ENCODE measurements around the gene TTC39B. TPM values are rescaled to one million over a fixed set of nuclear protein-coding genes. Genes with fewer than 3 reads are reported as not detected.

Gene TTC39B
- polyA plus RNA-seq, 4 donors = 6.2 to 10.5 (median 7.9) TPM

DNA sequence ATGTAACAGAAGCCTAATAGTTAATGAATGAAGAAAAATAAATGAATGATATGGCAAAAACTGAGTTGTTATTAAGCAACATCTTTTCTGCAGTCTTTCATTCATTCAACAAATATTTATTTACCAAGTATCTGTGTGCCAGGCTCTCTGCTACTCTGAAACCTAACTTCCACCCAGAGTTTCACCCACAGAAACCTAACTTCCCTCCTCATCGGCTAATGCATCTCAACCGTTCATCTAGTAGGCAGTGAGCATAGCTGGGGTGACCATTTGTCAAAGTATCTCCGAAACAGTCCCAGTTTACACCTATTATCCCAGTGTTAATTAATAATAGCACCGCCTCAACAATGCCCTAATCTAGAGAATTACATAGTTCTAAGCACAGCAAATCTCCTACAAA, 1.5 kb downstream of the TTC39B start:
- no peak for DNase-seq (ENCODE audit: low read depth in 4 of 4, low spot score in 2 of 4)

DNA sequence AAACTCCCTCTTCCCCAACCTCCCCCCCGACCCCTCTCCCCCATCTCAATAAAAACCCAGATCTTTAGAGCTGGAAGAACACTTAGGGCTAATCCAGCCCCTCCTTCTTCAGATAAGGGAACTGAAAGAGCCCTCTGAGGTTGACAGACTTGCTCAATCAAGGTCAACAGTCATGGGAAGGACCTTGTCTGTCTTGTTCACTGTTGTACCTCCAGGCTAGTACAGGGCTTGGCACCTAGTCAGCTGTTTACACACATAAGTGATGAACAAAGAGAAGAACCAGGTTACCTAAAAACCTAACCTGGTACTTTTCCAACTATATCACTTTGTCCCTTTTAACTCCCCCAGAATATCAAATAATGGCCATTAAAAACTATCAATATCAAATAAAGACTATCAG, 2.4 kb downstream of the TTC39B start:
- no peak for DNase-seq (ENCODE audit: low read depth in 4 of 4, low spot score in 2 of 4)

DNA sequence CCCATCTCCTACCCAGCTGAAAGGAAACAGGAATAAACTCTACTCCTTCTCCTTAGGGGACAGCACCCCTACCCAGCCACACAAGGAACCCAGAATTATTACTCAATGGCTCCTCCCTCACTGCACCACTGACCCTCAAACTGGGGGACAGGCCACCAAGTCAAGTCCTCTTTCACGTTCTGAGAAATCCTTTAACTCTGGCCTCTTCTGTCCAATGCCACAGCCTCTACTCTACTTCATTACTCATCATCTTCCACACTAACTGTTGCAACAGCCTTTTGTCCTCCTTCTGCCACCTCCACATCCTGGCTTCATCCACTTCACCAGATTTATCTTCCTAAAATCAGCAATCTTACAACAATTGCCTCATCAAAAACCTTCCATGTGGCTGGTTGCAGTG, 6.8 kb downstream of the TTC39B start:
- DNase-seq (ENCODE audit: low read depth in 4 of 4, low spot score in 2 of 4) = no peak

DNA sequence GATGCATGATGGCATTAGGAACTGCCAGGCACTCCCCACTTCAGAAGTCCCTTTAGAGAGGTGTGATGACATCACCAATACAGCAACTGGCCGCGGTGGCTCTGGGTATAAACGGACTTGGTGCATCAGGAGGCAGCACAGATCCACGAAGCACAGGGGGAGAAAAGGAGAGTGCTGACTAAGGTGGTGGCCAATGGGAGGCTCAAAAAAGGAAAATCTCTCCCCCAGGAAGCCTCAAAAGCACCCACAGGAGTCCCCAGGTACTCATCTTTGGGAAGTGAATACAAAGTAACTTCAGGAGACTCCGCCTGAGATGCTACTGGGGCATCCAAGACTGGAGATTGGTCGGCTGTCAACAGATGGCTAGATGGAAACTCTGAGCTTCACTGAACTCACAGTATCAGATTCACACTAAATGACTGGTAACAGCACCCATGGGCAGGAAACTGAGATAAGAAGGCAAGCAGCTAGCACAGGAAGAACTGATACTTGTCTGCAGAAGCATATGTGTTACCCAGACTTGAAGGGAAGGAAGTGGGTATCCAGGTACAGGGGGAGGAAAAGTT, 7.6 kb downstream of the TTC39B start:
- DNase-seq (ENCODE audit: low read depth in 4 of 4, low spot score in 2 of 4) = no peak

DNA sequence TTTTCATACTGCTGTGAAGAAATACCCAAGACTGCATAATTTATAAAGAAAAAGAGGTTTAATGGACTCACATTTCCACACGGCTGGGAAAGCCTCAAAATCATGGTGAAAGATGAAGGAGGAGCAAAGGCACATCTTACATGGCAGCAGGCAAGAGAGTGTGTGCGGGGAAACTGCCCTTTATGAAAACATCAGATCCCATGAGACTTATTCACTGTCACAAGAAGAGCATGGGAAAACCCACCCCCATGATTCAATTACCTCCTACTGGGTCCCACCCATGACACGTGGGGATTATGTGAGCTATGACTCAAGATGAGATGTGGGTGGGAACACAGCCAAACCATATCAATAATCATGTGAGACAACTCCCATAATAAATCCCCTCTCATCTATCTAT, 8.7 kb downstream of the TTC39B start:
- no peak for DNase-seq (ENCODE audit: low read depth in 4 of 4, low spot score in 2 of 4)

DNA sequence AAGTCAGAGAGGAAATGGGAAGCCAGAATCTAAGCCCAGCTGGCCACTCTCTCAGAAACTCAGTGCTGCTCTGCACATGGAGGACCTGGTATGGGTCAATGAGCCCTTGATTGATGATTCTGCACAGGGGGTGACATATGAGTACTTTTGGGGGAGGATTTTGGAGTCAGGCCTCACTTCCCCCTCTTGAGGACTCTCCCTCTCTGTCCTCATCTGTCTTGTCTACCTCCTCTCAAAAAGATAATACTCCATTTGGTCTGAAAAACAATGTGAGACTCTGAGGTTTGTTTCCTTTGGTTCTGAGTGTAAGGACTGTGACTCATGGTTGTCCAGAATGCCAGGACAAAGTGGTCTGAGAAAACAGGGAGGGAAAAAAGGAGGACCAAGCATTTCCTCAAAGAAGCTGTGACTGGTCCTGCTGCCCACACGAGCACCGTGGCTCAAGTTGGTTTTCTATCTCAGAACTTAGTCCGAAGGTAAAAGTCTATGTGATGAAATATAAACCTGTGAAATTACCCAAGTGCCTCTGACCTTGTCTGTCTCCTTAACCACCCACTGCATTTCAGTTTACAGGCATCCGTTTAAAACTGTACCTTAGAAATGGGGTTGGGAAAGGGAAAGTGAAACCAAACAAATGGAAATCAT, 11.1 kb downstream of the TTC39B start:
- DNase-seq (ENCODE audit: low read depth in 4 of 4, low spot score in 2 of 4) = peak in 1 of 4 donors; percentile 47

DNA sequence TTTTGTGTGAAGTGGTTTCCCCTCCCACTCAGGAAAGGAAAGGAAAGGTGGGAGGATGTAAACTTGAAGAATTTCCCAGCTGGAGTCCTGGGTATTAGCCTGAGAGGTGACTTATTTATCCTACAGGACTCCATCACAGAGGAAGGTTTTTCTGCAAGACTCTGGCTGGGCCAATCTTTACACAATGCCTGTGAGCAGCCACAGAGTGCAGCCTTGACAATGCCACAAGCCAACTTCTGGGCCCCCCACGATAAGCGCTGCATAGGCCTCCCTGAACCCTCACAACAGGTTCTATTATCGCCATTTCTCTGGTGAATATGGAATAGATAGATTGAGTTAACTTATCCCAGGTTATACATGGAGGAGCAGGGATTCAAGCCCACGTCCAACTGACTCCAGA, 12.4 kb downstream of the TTC39B start:
- DNase-seq (ENCODE audit: low read depth in 4 of 4, low spot score in 2 of 4) = no peak

DNA sequence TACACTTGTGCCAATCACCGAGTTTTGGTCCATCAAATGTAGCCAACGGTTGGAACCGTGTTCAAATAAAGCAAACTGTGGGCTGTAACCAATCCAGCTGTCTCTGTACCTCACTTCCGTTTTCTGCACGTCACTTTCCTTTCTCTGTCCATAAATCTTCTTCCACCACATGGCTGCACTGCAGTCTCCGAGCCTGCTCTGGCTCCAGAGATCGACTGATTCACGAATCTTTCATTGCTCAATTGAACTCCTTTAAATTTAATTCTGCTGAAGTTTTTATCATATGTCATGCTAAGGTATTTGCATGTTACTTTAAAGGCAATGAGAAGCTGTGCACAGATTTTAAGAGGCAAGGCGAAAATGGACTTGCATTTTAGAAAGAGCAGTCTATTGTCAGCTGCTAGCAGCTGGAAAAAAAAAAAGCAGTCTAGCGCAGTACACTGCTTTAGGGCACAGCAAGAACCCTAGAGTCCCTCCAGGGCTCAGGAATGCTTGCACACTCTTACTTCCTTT, 13.2 kb downstream of the TTC39B start:
- peak in 1 of 4 donors; percentile 51 for DNase-seq (ENCODE audit: low read depth in 4 of 4, low spot score in 2 of 4)

DNA sequence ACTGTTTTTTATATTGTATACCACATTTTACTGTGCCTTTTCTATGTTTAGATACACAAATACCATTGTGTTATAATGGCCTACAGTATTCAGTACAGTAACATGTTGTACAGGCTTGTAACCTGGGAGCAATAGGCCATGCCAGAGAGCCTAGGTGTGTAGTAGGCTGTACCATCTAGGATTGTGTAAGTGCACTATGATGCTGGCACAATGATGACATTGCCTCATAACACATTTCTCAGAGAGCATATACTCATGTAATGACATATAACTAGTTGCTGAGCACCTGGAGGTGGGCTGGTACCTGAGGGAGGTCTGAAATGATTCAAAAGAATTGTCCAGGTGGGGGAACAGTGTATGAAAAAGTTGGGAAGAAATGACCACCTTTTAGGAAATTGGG, 13.9 kb downstream of the TTC39B start:
- DNase-seq (ENCODE audit: low read depth in 4 of 4, low spot score in 2 of 4) = no peak

DNA sequence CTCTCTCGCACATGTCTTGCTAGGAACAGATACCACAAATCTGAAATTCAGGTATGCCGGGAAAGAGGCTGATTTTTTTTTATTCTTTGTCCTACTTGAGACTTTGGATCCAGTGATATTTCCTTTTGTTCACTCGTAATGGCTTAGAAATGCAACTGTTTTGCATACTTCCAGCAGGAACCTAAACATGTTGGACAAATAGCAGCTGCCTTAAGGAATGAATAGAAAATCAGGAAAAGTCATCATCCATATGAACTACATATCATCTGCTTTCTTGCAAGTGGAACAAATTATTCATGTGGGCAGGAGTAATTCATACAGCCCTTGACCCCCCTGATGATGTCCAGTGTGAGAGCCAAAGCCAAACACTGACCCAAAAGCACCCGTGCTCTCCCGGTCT, 17.4 kb downstream of the TTC39B start:
- no peak for DNase-seq (ENCODE audit: low read depth in 4 of 4, low spot score in 2 of 4)

DNA sequence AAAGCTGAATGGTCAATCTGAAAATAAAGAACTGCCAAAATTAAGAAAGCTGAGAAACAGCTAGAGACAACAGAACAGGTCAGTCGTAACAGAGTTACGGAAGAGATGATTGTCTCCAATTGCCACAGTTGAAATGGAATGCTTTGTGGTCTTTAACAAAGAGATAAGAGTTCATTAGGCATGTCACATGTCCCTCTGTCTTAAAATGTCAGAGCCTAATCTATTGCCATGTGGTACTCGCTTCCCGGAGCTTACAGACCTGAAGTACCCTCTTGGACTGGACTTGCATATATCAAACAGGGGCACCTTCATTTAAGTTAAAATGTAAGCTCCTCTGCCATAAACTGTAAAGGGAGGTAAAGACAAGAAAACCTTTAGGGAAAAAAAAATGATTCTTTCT, 19.7 kb downstream of the TTC39B start:
- no peak for DNase-seq (ENCODE audit: low read depth in 4 of 4, low spot score in 2 of 4)

DNA sequence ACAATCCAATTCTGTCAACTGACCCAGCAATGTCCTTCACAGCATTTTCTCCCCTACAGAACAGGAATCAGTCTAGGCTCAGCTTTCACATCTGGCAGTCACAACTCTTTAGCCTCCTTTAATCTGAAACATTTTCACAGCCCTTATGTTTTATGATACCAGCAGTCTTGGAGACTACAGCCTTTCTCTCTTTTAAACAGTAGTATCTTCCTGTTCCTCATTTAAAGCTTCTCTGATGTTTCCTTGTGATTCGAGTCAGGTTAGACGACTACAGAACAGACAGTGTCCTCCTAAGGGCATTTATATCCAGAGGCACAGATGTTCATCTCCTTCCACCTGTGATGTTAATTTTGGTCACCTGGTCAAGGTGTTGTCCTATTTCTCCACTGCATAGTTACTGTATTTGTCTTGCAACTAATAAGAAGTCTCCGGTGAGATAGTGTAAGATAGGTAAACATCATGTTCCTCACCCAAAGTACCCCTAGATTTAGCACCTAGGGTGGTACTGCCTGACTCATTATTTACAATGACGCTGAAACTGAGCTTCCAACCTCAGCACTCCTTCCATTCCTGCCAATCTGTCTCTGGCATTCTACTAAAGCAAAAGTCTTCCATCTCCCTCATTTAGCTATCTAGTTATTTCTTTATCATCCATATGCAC, 20.7 kb downstream of the TTC39B start:
- DNase-seq (ENCODE audit: low read depth in 4 of 4, low spot score in 2 of 4) = no peak

DNA sequence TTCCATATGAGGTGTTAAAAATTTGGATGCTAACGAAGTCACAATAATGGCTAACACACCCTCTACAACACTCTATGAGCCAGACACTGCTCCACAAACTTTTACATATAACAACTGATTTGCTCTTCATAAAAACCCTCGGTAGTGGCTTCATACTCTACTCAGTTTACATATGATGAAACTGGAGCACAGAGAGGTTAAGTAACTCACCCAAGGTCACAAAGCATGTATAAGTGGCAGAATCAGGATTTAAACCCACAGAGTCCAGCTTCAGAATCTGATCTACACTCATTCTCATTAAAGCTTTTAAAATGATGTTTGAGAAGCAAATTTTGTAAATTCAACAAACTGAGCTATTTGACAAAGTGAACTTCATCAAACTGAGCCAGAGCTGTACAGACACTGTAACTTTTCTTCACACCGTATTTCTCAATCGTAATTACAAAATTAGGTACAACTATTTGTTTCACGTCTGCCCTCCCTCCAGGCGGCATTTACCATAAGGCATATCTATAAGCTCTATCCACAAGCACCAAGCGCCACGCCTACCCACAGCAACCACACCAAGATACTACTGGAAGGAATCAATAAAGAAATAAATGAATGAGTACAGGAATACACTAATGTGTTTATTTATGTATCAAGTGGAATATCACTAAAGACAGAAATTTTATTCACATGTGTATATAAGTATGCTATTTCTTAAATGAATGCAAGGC, 24.3 kb downstream of the TTC39B start:
- no peak for DNase-seq (ENCODE audit: low read depth in 4 of 4, low spot score in 2 of 4)

DNA sequence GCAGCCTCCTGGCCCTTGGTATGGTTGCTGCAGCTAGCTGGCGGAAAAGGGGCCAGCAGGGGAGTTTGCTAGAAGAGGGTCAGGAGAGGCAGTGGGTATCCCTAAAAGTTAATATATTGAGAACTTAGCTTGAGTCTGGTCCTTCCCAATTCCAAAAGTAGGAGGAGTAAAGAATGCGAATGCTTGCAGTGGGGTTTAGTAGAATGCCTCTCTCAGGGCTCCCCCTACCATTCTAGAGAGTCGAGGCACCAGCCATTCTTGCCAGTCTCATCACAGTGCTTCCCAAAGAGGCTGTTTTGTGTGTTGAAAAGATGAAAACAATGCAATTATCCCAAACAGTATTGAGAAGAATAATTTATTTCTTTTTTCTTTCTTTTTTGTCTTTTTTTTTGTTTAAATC, 26.4 kb downstream of the TTC39B start:
- DNase-seq (ENCODE audit: low read depth in 4 of 4, low spot score in 2 of 4) = no peak

DNA sequence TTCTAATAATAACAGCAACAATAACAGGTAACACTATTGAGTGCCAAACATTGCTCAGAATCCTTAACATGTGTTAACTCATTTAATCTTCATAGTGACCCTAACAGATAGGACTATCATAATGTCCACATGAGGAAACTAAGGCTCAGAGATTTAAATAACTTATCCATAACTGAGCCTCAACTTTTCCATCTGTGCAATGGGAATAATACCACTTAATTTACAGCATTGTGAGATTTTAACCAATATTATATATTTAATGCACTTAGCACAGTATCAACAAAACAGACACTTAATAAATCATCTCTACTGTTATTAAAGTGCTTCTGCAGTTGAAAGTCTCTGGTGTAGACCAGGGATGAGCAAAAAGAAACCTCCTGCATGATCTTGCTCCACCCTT, 28.2 kb downstream of the TTC39B start:
- DNase-seq (ENCODE audit: low read depth in 4 of 4, low spot score in 2 of 4) = no peak

DNA sequence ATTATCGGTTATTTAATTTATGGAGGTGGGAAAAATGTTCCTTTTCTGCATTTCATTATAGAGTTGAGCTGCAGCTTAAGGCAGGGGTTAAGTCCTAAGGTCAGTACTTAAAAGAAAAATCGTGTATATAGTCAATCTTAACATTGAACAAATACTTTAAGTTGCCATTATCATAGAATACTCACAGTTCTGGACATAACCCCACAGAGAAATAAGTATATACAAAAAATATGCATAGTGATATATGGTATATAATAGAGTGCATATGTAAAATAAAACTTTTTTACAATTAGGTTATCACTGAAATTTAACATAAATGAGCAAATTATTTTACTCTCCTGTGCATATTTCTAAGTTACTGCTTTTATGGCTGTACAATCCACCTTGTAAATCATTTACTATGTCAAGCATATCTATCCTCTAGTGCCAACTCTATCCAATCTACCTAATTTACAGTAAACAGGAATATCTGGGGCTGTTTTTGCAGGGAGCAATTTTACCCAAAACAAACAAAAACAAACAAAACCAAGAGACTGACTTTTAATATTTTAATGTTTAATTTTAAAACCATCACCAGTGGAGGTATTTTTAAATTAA, 28.8 kb downstream of the TTC39B start:
- no peak for DNase-seq (ENCODE audit: low read depth in 4 of 4, low spot score in 2 of 4)

DNA sequence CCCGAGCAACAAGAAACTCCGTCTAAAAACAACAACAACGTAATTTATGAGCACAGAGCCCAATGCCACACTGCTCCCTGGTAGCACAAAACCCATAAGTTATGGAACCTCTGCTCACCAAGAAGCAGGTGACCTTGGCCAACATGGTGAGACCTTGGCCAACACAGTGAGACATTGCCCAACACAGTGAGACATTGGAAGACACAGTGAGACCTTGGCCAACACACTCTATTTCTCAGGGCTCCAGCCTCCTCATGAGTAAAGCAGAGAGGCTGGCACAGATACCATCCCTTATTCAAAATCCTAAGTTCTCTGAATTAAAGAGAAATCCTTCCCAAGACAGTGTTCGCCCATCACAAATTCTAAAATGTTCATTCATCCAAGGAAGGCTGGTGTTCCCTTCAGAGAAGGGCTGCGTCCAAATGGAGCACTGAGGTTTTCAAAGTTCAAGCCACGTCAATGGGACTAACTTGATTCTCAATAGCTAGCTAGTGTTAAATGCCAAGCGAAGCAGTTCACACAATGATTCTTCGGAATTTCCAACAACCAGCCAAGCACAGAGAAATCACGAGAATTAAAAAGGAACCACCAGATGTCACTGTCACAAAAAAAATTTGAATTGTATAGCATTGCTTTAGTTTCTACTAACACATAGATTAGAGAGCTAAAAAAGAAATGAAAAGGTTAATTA, 29.5 kb downstream of the TTC39B start:
- peak in 1 of 4 donors; percentile 48 for DNase-seq (ENCODE audit: low read depth in 4 of 4, low spot score in 2 of 4)

DNA sequence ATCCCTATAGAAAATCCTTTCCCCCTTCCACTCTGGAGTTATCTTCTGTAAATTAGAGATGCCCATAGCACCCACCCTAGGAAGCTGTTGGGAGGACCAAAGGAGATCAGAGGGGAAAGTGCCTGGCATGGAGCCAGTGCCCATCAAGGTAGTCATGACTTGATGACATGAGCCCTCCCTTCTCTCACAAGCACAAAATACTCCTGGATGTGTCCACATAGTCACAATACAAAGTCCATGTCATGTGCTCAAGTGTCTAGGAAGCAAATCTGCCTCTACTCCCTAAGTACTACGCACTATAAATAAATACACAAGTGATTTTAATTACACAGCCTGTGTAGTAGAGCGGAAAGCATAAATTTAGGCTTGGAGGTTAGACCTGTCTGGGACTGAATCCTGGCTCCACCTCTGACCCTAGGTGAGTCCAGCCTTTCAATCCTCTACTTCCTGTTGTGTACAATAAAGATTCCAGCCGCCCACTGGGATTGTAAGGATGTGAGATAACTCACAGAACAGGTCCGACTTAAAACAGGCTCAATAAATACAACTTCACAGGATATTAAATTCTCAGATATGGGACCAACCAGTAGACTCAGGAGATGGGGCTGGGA, 30.6 kb downstream of the TTC39B start:
- no peak for DNase-seq (ENCODE audit: low read depth in 4 of 4, low spot score in 2 of 4)

DNA sequence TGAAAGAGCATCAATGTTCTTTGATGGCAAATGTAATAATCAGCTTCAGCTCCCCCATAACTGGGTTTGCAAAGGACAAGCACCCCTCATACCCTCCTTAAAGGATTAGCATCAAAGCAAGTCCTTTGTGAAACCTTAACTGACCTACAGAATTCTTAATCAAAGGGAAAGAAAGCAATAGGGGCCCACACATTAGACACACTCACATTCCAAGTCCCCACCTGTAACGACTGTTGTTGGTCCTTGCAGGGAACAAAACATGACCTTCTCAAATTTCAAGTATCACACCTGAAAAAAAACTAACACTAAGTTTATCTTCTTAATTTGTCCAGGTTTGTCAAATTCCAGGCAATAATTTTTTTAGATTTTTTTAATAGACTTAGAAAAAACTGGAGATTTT, 32.6 kb downstream of the TTC39B start:
- DNase-seq (ENCODE audit: low read depth in 4 of 4, low spot score in 2 of 4) = no peak

DNA sequence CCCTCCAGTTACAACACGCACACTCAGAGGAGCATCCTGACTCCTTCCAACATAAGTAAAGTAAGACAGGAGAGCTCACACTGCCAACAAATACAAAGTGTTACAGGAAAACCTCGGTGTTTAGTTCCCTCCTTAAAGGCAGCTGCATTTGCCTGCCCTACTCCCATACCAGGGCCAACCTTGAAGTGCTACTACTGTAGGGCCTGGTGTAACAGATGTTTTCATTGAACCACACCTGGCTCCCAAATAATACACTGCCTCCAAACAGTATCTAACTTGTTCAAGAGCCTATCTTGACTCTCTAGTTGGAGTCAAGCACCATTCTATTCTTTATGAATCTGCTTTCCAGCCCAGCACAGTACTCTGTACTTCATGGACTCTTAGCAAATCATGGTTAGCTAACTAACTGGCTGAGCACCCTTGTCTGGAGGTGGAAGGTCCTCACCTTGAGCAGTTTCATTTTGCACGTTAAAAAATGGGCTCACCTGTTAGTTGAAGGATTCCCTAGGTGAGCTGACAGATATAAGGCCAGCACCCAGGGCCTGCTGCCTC, 34.6 kb downstream of the TTC39B start:
- no peak for DNase-seq (ENCODE audit: low read depth in 4 of 4, low spot score in 2 of 4)
